Measurements from ENCODE around the gene ARFRP1. TPM values are rescaled to one million over a fixed set of nuclear protein-coding genes. Genes with fewer than 3 reads are reported as not detected.
"Not testable (repeated sequence)": the region's sequence is repeated elsewhere in the genome, so short reads cannot be mapped to it uniquely, and the experiment has no call there.

ARFRP1 gene
- total RNA-seq, 5 donors from 2014 or later (not counting 1 experiment from before 2014, with no cell fraction given): 58.5 to 102 (median 99.5) TPM

- CTCF ChIA-PET: no interaction called here
- peaks cover 26 to 29% (median 27%) of the 10 kb centered on the region in 3 donors for H3K4me1 Mint-ChIP-seq
- Histone ChIP-seq H3K27ac (ENCODE audit: low read length) (no peak overlapping the region), H3K27me3 (replicated peaks in 1 of 2; ENCODE audit: control insufficient read depth in 2 of 2, extremely low read depth in 1 of 2, insufficient read depth in 2 of 2, low read length in 1 of 2) (no peaks in the 10 kb centered on the region), H3K9me3 (no peaks in the 10 kb centered on the region), H3K36me3 (ENCODE audit: control insufficient read depth in 2 of 2, extremely low read depth in 1 of 2, insufficient read depth in 1 of 2, low read length in 1 of 2) (peaks cover 13 to 39% of the 10 kb centered on the region in 2 donors), H3K4me1 (ENCODE audit: control insufficient read depth in 1 of 2, extremely low read depth in 1 of 2, insufficient read depth in 2 of 2, low read length in 2 of 2) (peaks cover 20 to 81% of the 10 kb centered on the region in 2 experiments), H3K4me3 (ENCODE audit: control insufficient read depth in 1 of 2, extremely low read depth in 1 of 2, low read length in 1 of 2) (no peak overlapping the region)
- no peaks in the 10 kb centered on the region for H3K9me3 Mint-ChIP-seq
- WGBS (ENCODE audit: insufficient coverage): 93% methylated on average over 22 of the region's 25 CpGs
- peak overlapping the region in 1 of 3 donors; percentile 44 for H3K4me3 Mint-ChIP-seq
- DNase-seq (no peak), ATAC-seq (replicated peaks in 1 of 4) (no peak)
- peaks cover 9% of the 10 kb centered on the region for H3K36me3 Mint-ChIP-seq
- no peaks in the 10 kb centered on the region for H3K27me3 Mint-ChIP-seq
- POLR2A ChIA-PET: no interaction called here
- peak overlapping the region; percentile 72 to 79 for H3K27ac Mint-ChIP-seq
Observed at GRCh38 chr20:63734111-63734945, 26.6 kb upstream of the ARFRP1 start.

GRCh38 chr20:63733579-63734081 lies 25.9 kb upstream of the ARFRP1 start:
- no peak for DNase-seq
- CTCF ChIA-PET: no interaction called here
- no peak for ATAC-seq (replicated peaks in 1 of 4)
- H3K9me3 Mint-ChIP-seq: no peaks in the 10 kb centered on the region
- Histone ChIP-seq H3K36me3 (ENCODE audit: control insufficient read depth in 2 of 2, extremely low read depth in 1 of 2, insufficient read depth in 1 of 2, low read length in 1 of 2) (peaks cover 11 to 35% of the 10 kb centered on the region in 2 donors), H3K4me1 (ENCODE audit: control insufficient read depth in 1 of 2, extremely low read depth in 1 of 2, insufficient read depth in 2 of 2, low read length in 2 of 2) (peaks cover 17 to 81% of the 10 kb centered on the region in 2 experiments), H3K9me3 (no peaks in the 10 kb centered on the region), H3K27ac (ENCODE audit: low read length) (no peak overlapping the region), H3K4me3 (ENCODE audit: control insufficient read depth in 1 of 2, extremely low read depth in 1 of 2, low read length in 1 of 2) (no peak overlapping the region), H3K27me3 (replicated peaks in 1 of 2; ENCODE audit: control insufficient read depth in 2 of 2, extremely low read depth in 1 of 2, insufficient read depth in 2 of 2, low read length in 1 of 2) (no peaks in the 10 kb centered on the region)
- peak overlapping the region in 1 of 3 donors; percentile 44 for H3K4me3 Mint-ChIP-seq
- peaks cover 9% of the 10 kb centered on the region for H3K36me3 Mint-ChIP-seq
- 83% methylated on average over 9 of the region's 18 CpGs for WGBS (ENCODE audit: insufficient coverage)
- H3K27ac Mint-ChIP-seq: peak overlapping the region; percentile 72 to 79
- H3K27me3 Mint-ChIP-seq: no peaks in the 10 kb centered on the region
- peaks cover 27 to 35% (median 27%) of the 10 kb centered on the region in 3 donors for H3K4me1 Mint-ChIP-seq
- POLR2A ChIA-PET: no interaction called here

GRCh38 chr20:63733117-63733516 lies 25.3 kb upstream of the ARFRP1 start:
- no peak for ATAC-seq (replicated peaks in 1 of 4)
- peak overlapping the region in 1 of 2 donors; percentile 72 for H3K27ac Mint-ChIP-seq
- H3K4me1 Mint-ChIP-seq: peaks cover 27 to 38% (median 30%) of the 10 kb centered on the region in 3 donors
- ChIA-PET POLR2A (no interaction called here), CTCF (no interaction called here)
- no peaks in the 10 kb centered on the region for H3K27me3 ChIP-seq (replicated peaks in 1 of 2; ENCODE audit: control insufficient read depth in 2 of 2, extremely low read depth in 1 of 2, insufficient read depth in 2 of 2, low read length in 1 of 2)
- no peaks in the 10 kb centered on the region for H3K27me3 Mint-ChIP-seq
- H3K4me3 ChIP-seq (ENCODE audit: control insufficient read depth in 1 of 2, extremely low read depth in 1 of 2, low read length in 1 of 2): no peak overlapping the region
- peaks cover 9% of the 10 kb centered on the region for H3K36me3 Mint-ChIP-seq
- no peak overlapping the region for H3K4me3 Mint-ChIP-seq
- peaks cover 7 to 30% of the 10 kb centered on the region in 2 donors for H3K36me3 ChIP-seq (ENCODE audit: control insufficient read depth in 2 of 2, extremely low read depth in 1 of 2, insufficient read depth in 1 of 2, low read length in 1 of 2)
- H3K9me3 Mint-ChIP-seq: no peaks in the 10 kb centered on the region
- H3K27ac ChIP-seq (ENCODE audit: low read length): no peak overlapping the region
- no peak for DNase-seq
- H3K4me1 ChIP-seq (ENCODE audit: control insufficient read depth in 1 of 2, extremely low read depth in 1 of 2, insufficient read depth in 2 of 2, low read length in 2 of 2): peaks cover 18 to 81% of the 10 kb centered on the region in 2 experiments
- WGBS (ENCODE audit: insufficient coverage): 96% methylated on average over 13 of the region's 13 CpGs
- H3K9me3 ChIP-seq: no peaks in the 10 kb centered on the region

- H3K4me1 ChIP-seq (ENCODE audit: control insufficient read depth in 1 of 2, extremely low read depth in 1 of 2, insufficient read depth in 2 of 2, low read length in 2 of 2): peaks cover 22 to 86% of the 10 kb centered on the region in 2 experiments
- no peaks in the 10 kb centered on the region for H3K27me3 ChIP-seq (replicated peaks in 1 of 2; ENCODE audit: control insufficient read depth in 2 of 2, extremely low read depth in 1 of 2, insufficient read depth in 2 of 2, low read length in 1 of 2)
- peaks cover 7 to 28% of the 10 kb centered on the region in 2 donors for H3K36me3 ChIP-seq (ENCODE audit: control insufficient read depth in 2 of 2, extremely low read depth in 1 of 2, insufficient read depth in 1 of 2, low read length in 1 of 2)
- H3K4me3 ChIP-seq (ENCODE audit: control insufficient read depth in 1 of 2, extremely low read depth in 1 of 2, low read length in 1 of 2): no peak overlapping the region
- DNase-seq: no peak
- POLR2A ChIA-PET: no interaction called here
- H3K27ac ChIP-seq (ENCODE audit: low read length): no peak overlapping the region
- no peaks in the 10 kb centered on the region for H3K9me3 Mint-ChIP-seq
- H3K27ac Mint-ChIP-seq: no peak overlapping the region
- peaks cover 9% of the 10 kb centered on the region for H3K36me3 Mint-ChIP-seq
- H3K27me3 Mint-ChIP-seq: no peaks in the 10 kb centered on the region
- ATAC-seq (replicated peaks in 1 of 4): no peak
- H3K4me3 Mint-ChIP-seq: no peak overlapping the region
- H3K9me3 ChIP-seq: no peaks in the 10 kb centered on the region
- WGBS (ENCODE audit: insufficient coverage): 94% methylated on average over 30 of the region's 38 CpGs
- peaks cover 27 to 45% (median 37%) of the 10 kb centered on the region in 3 donors for H3K4me1 Mint-ChIP-seq
- CTCF ChIA-PET: no interaction called here
Observed at GRCh38 chr20:63732118-63733095, 24.6 kb upstream of the ARFRP1 start.

GRCh38 chr20:63731410-63731809 lies 23.6 kb upstream of the ARFRP1 start:
- Histone ChIP-seq H3K36me3 (ENCODE audit: control insufficient read depth in 2 of 2, extremely low read depth in 1 of 2, insufficient read depth in 1 of 2, low read length in 1 of 2) (peaks cover 7 to 31% of the 10 kb centered on the region in 2 donors), H3K4me1 (ENCODE audit: control insufficient read depth in 1 of 2, extremely low read depth in 1 of 2, insufficient read depth in 2 of 2, low read length in 2 of 2) (peaks cover 23 to 92% of the 10 kb centered on the region in 2 experiments), H3K27me3 (replicated peaks in 1 of 2; ENCODE audit: control insufficient read depth in 2 of 2, extremely low read depth in 1 of 2, insufficient read depth in 2 of 2, low read length in 1 of 2) (no peaks in the 10 kb centered on the region), H3K4me3 (ENCODE audit: control insufficient read depth in 1 of 2, extremely low read depth in 1 of 2, low read length in 1 of 2) (no peak overlapping the region), H3K27ac (ENCODE audit: low read length) (no peak overlapping the region), H3K9me3 (no peaks in the 10 kb centered on the region)
- WGBS (ENCODE audit: insufficient coverage): 65% methylated on average over 3 of the region's 5 CpGs
- Mint-ChIP-seq H3K36me3 (peaks cover 13% of the 10 kb centered on the region), H3K4me3 (no peak overlapping the region), H3K27ac (no peak overlapping the region), H3K27me3 (no peaks in the 10 kb centered on the region), H3K4me1 (peaks cover 24 to 50% (median 41%) of the 10 kb centered on the region in 3 donors), H3K9me3 (peaks cover 0 to 2% (median 0%) of the 10 kb centered on the region in 3 donors)
- ChIA-PET POLR2A (no interaction called here), CTCF (no interaction called here)
- DNase-seq (no peak), ATAC-seq (replicated peaks in 1 of 4) (no peak)

- H3K4me3 Mint-ChIP-seq; POLR2A ChIA-PET; H3K9me3 Mint-ChIP-seq; CTCF ChIA-PET; DNase-seq; H3K27me3 ChIP-seq (replicated peaks in 1 of 2; ENCODE audit: control insufficient read depth in 2 of 2, extremely low read depth in 1 of 2, insufficient read depth in 2 of 2, low read length in 1 of 2); H3K27ac Mint-ChIP-seq; H3K9me3 ChIP-seq; H3K27me3 Mint-ChIP-seq: not testable (repeated sequence)
- peaks cover 18 to 82% of the 10 kb centered on the region in 2 experiments for H3K4me1 ChIP-seq (ENCODE audit: control insufficient read depth in 1 of 2, extremely low read depth in 1 of 2, insufficient read depth in 2 of 2, low read length in 2 of 2)
- peaks cover 2 to 26% of the 10 kb centered on the region in 2 donors for H3K36me3 ChIP-seq (ENCODE audit: control insufficient read depth in 2 of 2, extremely low read depth in 1 of 2, insufficient read depth in 1 of 2, low read length in 1 of 2)
- Mint-ChIP-seq H3K36me3 (peaks cover 16% of the 10 kb centered on the region), H3K4me1 (peaks cover 12 to 41% (median 34%) of the 10 kb centered on the region in 3 donors)
- peak in 1 of 4 experiments; percentile 2 for ATAC-seq (replicated peaks in 1 of 4)
- H3K27ac ChIP-seq (ENCODE audit: low read length): peak overlapping the region; percentile 61
- peak overlapping the region in 1 of 2 donors; percentile 5 for H3K4me3 ChIP-seq (ENCODE audit: control insufficient read depth in 1 of 2, extremely low read depth in 1 of 2, low read length in 1 of 2)
- WGBS (ENCODE audit: insufficient coverage): 38% methylated on average over 14 of the region's 18 CpGs
Observed at GRCh38 chr20:63730189-63730733, 22.5 kb upstream of the ARFRP1 start.
